Fibroblast of villous mesenchyme (primary cell): ENCODE results near the gene ADCK1. TPM values are rescaled to one million over a fixed set of nuclear protein-coding genes. Genes with fewer than 3 reads are reported as not detected.

Experiments
- DNase-seq: peaks from one replicate; pipeline ENCODE4 v3.0.0-alpha.2; 2010; ENCODE audit warnings: low read depth
- H3K4me3 ChIP-seq: 2 replicates; pipeline ENCODE4 v1.5.1; 2011; ENCODE audit warnings: low read depth, mild to moderate bottlenecking, low read length
- CTCF ChIP-seq: IDR thresholded peaks from 2 replicates; pipeline ENCODE4 v1.5.1; 2012; ENCODE audit warnings: low read depth, mild to moderate bottlenecking, low read length; ENCODE audit not compliant: insufficient read depth
- total RNA-seq: library from RNA; depleted of rRNA; stranded (reverse); fragments of >200 nt; gene quantifications from 2 replicates; pipeline ENCODE4 v1.2.3, GENCODE V29; 2012

Gene ADCK1
- total RNA-seq, 1 donor, result 6.5 TPM

- no peak overlapping the region for H3K4me3 ChIP-seq
- TF ChIP-seq CTCF, result no peak
- DNase-seq, result no peak
Observed at GRCh38 chr14:77924141-77924948, 124.4 kb downstream of the ADCK1 start.

- H3K4me3 ChIP-seq, result no peak overlapping the region
- no peak for TF ChIP-seq CTCF
- no peak for DNase-seq
Observed at GRCh38 chr14:77926942-77927341, 127.0 kb downstream of the ADCK1 start.

DNA sequence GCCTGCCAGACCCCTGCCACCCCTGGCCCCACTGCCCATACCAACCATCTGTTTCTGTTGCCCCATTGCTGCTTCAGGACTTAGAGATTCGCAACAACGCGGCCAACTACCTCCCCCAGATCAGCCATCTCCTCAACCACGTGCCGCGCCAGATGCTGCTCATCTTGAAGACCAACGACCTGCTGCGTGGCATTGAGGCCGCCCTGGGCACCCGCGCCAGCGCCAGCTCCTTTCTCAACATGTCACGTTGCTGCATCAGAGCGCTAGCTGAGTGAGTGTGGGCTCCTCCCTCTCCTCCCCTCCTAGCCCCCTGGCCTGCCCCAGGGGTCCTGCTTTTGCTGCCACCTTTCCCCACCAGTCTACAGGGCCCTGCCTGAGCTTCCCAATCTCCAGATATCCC is 131.5 kb downstream of the ADCK1 start:
- DNase-seq, result no peak
- TF ChIP-seq CTCF, result no peak
- H3K4me3 ChIP-seq, result no peak overlapping the region

DNA sequence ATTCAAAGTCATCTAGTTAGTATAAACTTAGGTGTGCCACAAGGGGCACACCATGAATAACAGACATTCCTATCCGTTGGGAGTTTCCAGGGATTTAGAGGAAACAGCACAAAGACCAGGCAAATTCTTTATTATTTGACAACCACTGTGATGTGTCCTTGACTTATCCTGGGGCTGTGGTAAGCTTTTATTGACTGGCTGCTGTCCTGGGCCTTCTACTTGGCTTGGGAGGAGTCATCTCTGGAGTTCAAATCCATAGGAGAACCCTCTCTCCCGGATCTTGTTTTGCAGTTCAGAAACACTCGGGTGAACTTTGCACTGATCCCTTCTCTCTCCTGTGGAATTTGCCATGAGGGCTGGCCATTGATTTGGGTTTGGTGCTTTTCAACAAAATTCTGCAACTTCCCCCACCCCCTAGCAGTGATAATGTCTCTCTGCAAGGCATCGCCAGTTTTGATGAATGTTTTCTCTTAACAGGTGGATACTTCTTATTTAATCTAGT is 136.3 kb downstream of the ADCK1 start:
- no peak for TF ChIP-seq CTCF

GRCh38 chr14:77947372-77947771 is 147.5 kb downstream of the ADCK1 start:
- no peak overlapping the region for H3K4me3 ChIP-seq
- no peak for DNase-seq
- no peak for TF ChIP-seq CTCF

More for the DNA sequence above, 136.3 kb downstream of the ADCK1 start:
- H3K4me3 ChIP-seq, result no peak overlapping the region
- DNase-seq, result no peak

DNA sequence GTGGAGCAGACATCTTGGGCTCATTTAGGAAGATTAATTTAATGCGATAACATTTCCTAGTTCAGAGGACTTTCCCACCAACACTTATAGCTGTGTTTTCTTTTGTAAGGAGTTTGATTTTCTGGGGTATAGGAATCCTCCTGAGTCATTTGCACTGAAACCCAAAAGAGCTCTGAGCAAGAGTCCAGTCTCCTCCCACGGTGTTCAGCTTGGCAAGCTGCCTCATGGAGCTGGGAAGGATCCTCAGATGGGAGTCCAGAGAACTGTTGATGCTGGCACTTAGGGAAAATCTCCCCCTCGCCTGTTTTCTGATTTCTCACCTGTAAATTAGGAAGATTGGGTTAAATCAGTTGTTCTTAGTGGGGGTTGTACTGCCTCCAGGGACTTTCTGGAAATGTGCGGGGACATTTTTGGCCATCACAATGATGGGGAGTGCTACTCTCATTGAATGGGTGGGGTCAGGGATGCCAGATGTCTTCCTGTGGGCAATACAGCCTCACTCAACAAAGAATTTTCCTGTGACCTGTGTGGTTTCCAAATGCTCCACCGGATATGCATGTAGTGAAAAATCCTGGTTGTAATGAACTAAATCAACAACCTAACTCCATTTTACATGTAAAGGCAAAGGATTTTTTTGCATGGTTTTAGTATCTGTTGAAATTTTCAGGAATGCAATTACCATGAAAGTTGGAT is 150.6 kb downstream of the ADCK1 start:
- TF ChIP-seq CTCF, result no peak
- no peak for DNase-seq
- H3K4me3 ChIP-seq, result no peak overlapping the region
